Measurements from ENCODE around the gene SCFD2. TPM values are rescaled to one million over a fixed set of nuclear protein-coding genes. Genes with fewer than 3 reads are reported as not detected.

The SCFD2 gene
- total RNA-seq, 1 donor from 2014 or later, result 11.0 TPM

DNA sequence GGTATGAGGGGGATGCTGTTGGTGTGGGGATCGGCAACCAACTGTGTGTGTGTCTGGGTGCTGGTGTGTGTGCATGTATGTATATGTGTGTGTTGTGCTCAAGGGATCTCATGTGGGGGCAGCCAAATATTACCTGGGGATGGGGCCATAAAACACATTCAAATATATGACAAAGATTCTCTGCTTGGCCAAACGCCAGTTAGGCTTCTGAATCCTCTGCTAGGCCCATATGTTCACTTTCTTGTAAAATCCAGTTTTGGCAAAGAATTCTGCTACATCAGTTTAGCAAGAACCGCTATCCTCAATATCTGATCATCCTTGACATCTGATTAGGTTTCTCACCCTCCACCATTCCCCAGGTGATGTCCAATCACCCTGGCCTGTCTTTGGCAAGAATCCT, 397.2 kb downstream of the SCFD2 start:
- no peaks in the 10 kb centered on the region for H3K36me3 ChIP-seq (ENCODE audit: control insufficient read depth, insufficient read depth, low read length)
- no peak overlapping the region for H3K4me3 ChIP-seq (ENCODE audit: low read depth, low read length)
- DNase-seq (ENCODE audit: low read depth), result no peak
- TF ChIP-seq, protein P1, sequence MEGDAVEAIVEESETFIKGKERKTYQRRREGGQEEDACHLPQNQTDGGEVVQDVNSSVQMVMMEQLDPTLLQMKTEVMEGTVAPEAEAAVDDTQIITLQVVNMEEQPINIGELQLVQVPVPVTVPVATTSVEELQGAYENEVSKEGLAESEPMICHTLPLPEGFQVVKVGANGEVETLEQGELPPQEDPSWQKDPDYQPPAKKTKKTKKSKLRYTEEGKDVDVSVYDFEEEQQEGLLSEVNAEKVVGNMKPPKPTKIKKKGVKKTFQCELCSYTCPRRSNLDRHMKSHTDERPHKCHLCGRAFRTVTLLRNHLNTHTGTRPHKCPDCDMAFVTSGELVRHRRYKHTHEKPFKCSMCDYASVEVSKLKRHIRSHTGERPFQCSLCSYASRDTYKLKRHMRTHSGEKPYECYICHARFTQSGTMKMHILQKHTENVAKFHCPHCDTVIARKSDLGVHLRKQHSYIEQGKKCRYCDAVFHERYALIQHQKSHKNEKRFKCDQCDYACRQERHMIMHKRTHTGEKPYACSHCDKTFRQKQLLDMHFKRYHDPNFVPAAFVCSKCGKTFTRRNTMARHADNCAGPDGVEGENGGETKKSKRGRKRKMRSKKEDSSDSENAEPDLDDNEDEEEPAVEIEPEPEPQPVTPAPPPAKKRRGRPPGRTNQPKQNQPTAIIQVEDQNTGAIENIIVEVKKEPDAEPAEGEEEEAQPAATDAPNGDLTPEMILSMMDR (IDR thresholded peaks at IDR 0.05; ENCODE audit: insufficient read depth, low read length, poor library complexity, severe bottlenecking), result no peak
- no peaks in the 10 kb centered on the region for H3K27me3 ChIP-seq (ENCODE audit: control insufficient read depth, insufficient read depth, low read length)

GRCh38 chr4:52968241-52968640, 397.6 kb downstream of the SCFD2 start:
- no peak for DNase-seq (ENCODE audit: low read depth)
- no peak overlapping the region for H3K4me3 ChIP-seq (ENCODE audit: low read depth, low read length)
- H3K27me3 ChIP-seq (ENCODE audit: control insufficient read depth, insufficient read depth, low read length), result no peaks in the 10 kb centered on the region
- no peaks in the 10 kb centered on the region for H3K36me3 ChIP-seq (ENCODE audit: control insufficient read depth, insufficient read depth, low read length)
- TF ChIP-seq, protein P1 (IDR thresholded peaks at IDR 0.05; ENCODE audit: insufficient read depth, low read length, poor library complexity, severe bottlenecking), result no peak

- TF ChIP-seq, protein P1 (IDR thresholded peaks at IDR 0.05; ENCODE audit: insufficient read depth, low read length, poor library complexity, severe bottlenecking), result no peak
These were observed 399.1 kb downstream of the SCFD2 start for GRCh38 chr4:52966781-52967180.

GRCh38 chr4:52966172-52966571, 399.7 kb downstream of the SCFD2 start:
- Histone ChIP-seq H3K27me3 (ENCODE audit: control insufficient read depth, insufficient read depth, low read length) (no peaks in the 10 kb centered on the region), H3K4me3 (ENCODE audit: low read depth, low read length) (no peak overlapping the region), H3K36me3 (ENCODE audit: control insufficient read depth, insufficient read depth, low read length) (no peaks in the 10 kb centered on the region)
- TF ChIP-seq, protein P1 (IDR thresholded peaks at IDR 0.05; ENCODE audit: insufficient read depth, low read length, poor library complexity, severe bottlenecking), result no peak
- DNase-seq (ENCODE audit: low read depth), result no peak

More at GRCh38 chr4:52966781-52967180, 399.1 kb downstream of the SCFD2 start:
- Histone ChIP-seq H3K27me3 (ENCODE audit: control insufficient read depth, insufficient read depth, low read length) (no peaks in the 10 kb centered on the region), H3K4me3 (ENCODE audit: low read depth, low read length) (no peak overlapping the region), H3K36me3 (ENCODE audit: control insufficient read depth, insufficient read depth, low read length) (no peaks in the 10 kb centered on the region)
- DNase-seq (ENCODE audit: low read depth), result no peak

DNA sequence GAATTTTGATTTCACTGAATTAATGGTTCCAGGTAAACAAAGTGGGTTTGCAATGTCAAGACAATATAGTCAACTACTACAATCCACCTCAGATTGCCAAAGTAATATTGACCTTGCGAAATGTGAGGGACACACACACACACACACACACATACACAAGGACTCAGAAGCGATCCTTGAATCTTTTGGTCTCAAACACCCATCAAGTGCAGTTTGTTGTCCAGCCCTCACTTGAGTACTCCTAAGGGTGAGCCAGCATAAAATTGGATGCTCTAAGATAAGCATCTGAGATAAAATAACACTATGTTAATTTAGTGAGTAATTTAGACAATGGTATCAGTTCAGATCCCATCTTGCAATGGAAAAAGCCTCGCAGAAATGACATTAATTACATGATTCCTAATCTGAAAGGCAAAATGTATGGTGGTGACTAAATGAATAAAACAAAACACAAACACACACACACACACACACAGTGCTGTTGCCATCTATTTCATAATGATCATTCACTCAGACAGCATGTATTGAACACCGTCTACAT, 401.2 kb downstream of the SCFD2 start:
- no peaks in the 10 kb centered on the region for H3K36me3 ChIP-seq (ENCODE audit: control insufficient read depth, insufficient read depth, low read length)
- DNase-seq (ENCODE audit: low read depth), result no peak
- H3K27me3 ChIP-seq (ENCODE audit: control insufficient read depth, insufficient read depth, low read length), result no peaks in the 10 kb centered on the region
- no peak overlapping the region for H3K4me3 ChIP-seq (ENCODE audit: low read depth, low read length)
- TF ChIP-seq, protein P1 (IDR thresholded peaks at IDR 0.05; ENCODE audit: insufficient read depth, low read length, poor library complexity, severe bottlenecking), result no peak

GRCh38 chr4:52964011-52964410, 401.9 kb downstream of the SCFD2 start:
- H3K27me3 ChIP-seq (ENCODE audit: control insufficient read depth, insufficient read depth, low read length), result no peaks in the 10 kb centered on the region
- TF ChIP-seq, protein P1 (IDR thresholded peaks at IDR 0.05; ENCODE audit: insufficient read depth, low read length, poor library complexity, severe bottlenecking), result no peak
- DNase-seq (ENCODE audit: low read depth), result no peak

More at GRCh38 chr4:52964011-52964410, 401.9 kb downstream of the SCFD2 start:
- Histone ChIP-seq H3K36me3 (ENCODE audit: control insufficient read depth, insufficient read depth, low read length) (no peaks in the 10 kb centered on the region), H3K4me3 (ENCODE audit: low read depth, low read length) (no peak overlapping the region)
